HepG2 (cell line): ENCODE results near the gene GTF2H3. TPM values are rescaled to one million over a fixed set of nuclear protein-coding genes. Genes with fewer than 3 reads are reported as not detected.

Experiments used
- ASH2L ChIP-seq: fragments of 300-600, 200-600 bp; sonication (generic); IDR thresholded peaks from 2 replicates; pipeline ENCODE4 v1.7.0; 2017; ENCODE audit warnings: low read depth, mild to moderate bottlenecking, moderate library complexity, mixed read lengths, low read length; ENCODE audit not compliant: insufficient read length
- ATF7-NPFF ChIP-seq: sonication (generic); formaldehyde crosslinking; IDR thresholded peaks from 2 replicates; pipeline ENCODE4 v1.8.1; 2023; ENCODE audit warnings: mild to moderate bottlenecking, low read depth, missing genetic modification reagents, moderate library complexity
- BCL3 ChIP-seq: sonication (generic); formaldehyde crosslinking; IDR thresholded peaks from 2 replicates; pipeline ENCODE4 v1.5.1; 2020; ENCODE audit warnings: mild to moderate bottlenecking, missing genetic modification reagents, moderate library complexity
- CBX1 ChIP-seq: IDR thresholded peaks from one replicate; pipeline ENCODE4 v1.6.1; 2016; ENCODE audit warnings: antibody characterized with exemption, low read depth
- CREBL2 ChIP-seq: sonication (generic); formaldehyde crosslinking; IDR thresholded peaks from 2 replicates; pipeline ENCODE4 v1.8.1; 2023; ENCODE audit warnings: missing genetic modification reagents, mild to moderate bottlenecking, borderline replicate concordance
- GABPB1 ChIP-seq: IDR thresholded peaks from 2 replicates; pipeline ENCODE4 v1.6.1; 2016; ENCODE audit warnings: mild to moderate bottlenecking, missing genetic modification reagents, moderate library complexity, missing compliant biosample characterization
- KLF16 ChIP-seq, 2 experiments: sonication (generic) in 1 of 2; formaldehyde crosslinking in 1 of 2; IDR thresholded peaks; 2 replicates each; pipeline versions ENCODE4 v1.6.1 to v1.8.0; 2016 to 2023; ENCODE audit warnings: missing genetic modification reagents in 2 of 2, missing compliant biosample characterization in 1 of 2
- MLXIP ChIP-seq: sonication (generic); formaldehyde crosslinking; IDR thresholded peaks from 2 replicates; pipeline ENCODE4 v1.9.0; 2021; ENCODE audit warnings: missing genetic modification reagents, borderline replicate concordance
- PAWR ChIP-seq: sonication (generic); formaldehyde crosslinking; IDR thresholded peaks from 2 replicates; pipeline ENCODE4 v1.4.0; 2020; ENCODE audit warnings: missing genetic modification reagents, mild to moderate bottlenecking, borderline replicate concordance
- PAX8 ChIP-seq: sonication (generic); formaldehyde crosslinking; IDR thresholded peaks from 2 replicates; pipeline ENCODE4 v1.8.0; 2022; ENCODE audit warnings: mild to moderate bottlenecking, missing genetic modification reagents, borderline replicate concordance
- REXO4 ChIP-seq: sonication (generic); formaldehyde crosslinking; IDR thresholded peaks from 2 replicates; pipeline ENCODE4 v1.8.0; 2022; ENCODE audit warnings: missing genetic modification reagents, mild to moderate bottlenecking, borderline replicate concordance
- TEAD3 ChIP-seq: optimal IDR thresholded peaks from 2 replicates; pipeline ENCODE3; 2016; ENCODE audit warnings: borderline replicate concordance
- TRIM24 ChIP-seq: sonication (generic); formaldehyde crosslinking; IDR thresholded peaks from 2 replicates; pipeline ENCODE4 v1.8.0; 2022; ENCODE audit warnings: mild to moderate bottlenecking, missing genetic modification reagents
- ZFP36L1 ChIP-seq: sonication (generic); formaldehyde crosslinking; IDR thresholded peaks from 2 replicates; pipeline ENCODE4 v1.8.0; 2022; ENCODE audit warnings: mild to moderate bottlenecking, missing genetic modification reagents, moderate library complexity
- ZKSCAN8 ChIP-seq: IDR thresholded peaks from 2 replicates; pipeline ENCODE4 v1.6.1; 2016; ENCODE audit warnings: borderline replicate concordance, missing genetic modification reagents, missing compliant biosample characterization
- ZNF20 ChIP-seq: sonication (generic); formaldehyde crosslinking; IDR thresholded peaks from 2 replicates; pipeline ENCODE4 v1.4.0; 2020; ENCODE audit warnings: mild to moderate bottlenecking, moderate library complexity, missing genetic modification reagents
- ZNF30 ChIP-seq: sonication (generic); formaldehyde crosslinking; IDR thresholded peaks from 2 replicates; pipeline ENCODE4 v1.5.0; 2020; ENCODE audit warnings: mild to moderate bottlenecking, missing genetic modification reagents
- ZNF354B ChIP-seq: sonication (generic); formaldehyde crosslinking; IDR thresholded peaks from 2 replicates; pipeline ENCODE4 v1.8.0; 2022; ENCODE audit warnings: mild to moderate bottlenecking, missing genetic modification reagents
- ZNF790 ChIP-seq: sonication (generic); formaldehyde crosslinking; IDR thresholded peaks from 2 replicates; pipeline ENCODE4 v1.8.0; 2022; ENCODE audit warnings: missing genetic modification reagents, mild to moderate bottlenecking, borderline replicate concordance
- polyA plus RNA-seq, 8 experiments: library from polyadenylated mRNA; depleted of rRNA in 3 of 8; stranded (reverse) in 7 of 8; unstranded in 1 of 8; fragments of >200 nt; fragmentation: Illumina TruSeq in 4 of 8; extraction: Trizol in 4 of 8; gene quantifications; 2 replicates each; pipeline versions ENCODE4 v1.2.1 to v1.2.3, GENCODE V29; 2011 to 2016; ENCODE audit warnings: low read depth in 4 of 8, missing spikeins in 1 of 8, mixed read lengths in 1 of 8; ENCODE audit not compliant: insufficient read depth in 1 of 8
- total RNA-seq, 5 experiments: library from RNA; depleted of rRNA; stranded (reverse); fragments of >200 nt; fragmentation: Illumina TruSeq; extraction: Trizol; gene quantifications; 2 replicates each; pipeline ENCODE4 v1.2.3, GENCODE V29; 2016; ENCODE audit warnings: low read depth in 1 of 5
- TF ChIP-seq, protein P1 (sequence below): sonication (generic); formaldehyde crosslinking; conservative IDR thresholded peaks from 2 replicates; pipeline ENCODE4 v1.4.0; 2020; ENCODE audit warnings: missing genetic modification reagents
- TF ChIP-seq, protein P2 (sequence below), 2 experiments: IDR thresholded peaks; 2 replicates each; pipeline ENCODE4 v1.6.1; 2011 to 2012; ENCODE audit warnings: low read length in 2 of 2, borderline replicate concordance in 1 of 2, low read depth in 1 of 2, mild to moderate bottlenecking in 1 of 2, moderate library complexity in 1 of 2

Gene GTF2H3
- total and polyA plus RNA-seq, 2 of the 13 experiments (the other 11 are each of a cell fraction or from before 2014, with no cell fraction given), result 35.8 to 58.8 TPM

DNA sequence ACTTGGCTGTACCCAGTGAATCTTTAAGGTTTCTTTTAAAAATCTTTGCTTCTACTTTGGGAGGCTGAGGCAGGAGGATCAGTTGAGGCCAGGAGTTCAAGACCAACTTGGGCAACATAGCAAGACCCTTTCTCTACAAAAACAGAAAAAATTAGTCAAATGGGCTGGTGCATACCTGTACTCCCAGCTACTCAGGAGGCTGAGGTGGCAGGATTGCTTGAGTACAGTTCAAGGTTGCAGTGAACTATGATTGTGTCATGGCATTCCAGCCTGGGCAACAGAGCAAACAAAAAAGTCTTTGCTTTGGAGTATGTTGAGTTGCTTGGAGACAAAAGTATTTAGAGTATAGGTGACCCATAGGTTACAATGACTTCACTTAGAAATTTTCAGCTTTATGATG is 37.9 kb upstream of the GTF2H3 start (continued):
- peak; percentile 63 for TF ChIP-seq ASH2L
- no peak for TF ChIP-seq ZKSCAN8 (CRISPR knock-in tag)
- no peak for TF ChIP-seq BCL3 (CRISPR knock-in tag)
- no peak for TF ChIP-seq ZNF30 (CRISPR knock-in tag)
- no peak for TF ChIP-seq CREBL2 (CRISPR knock-in tag)
- no peak for TF ChIP-seq REXO4 (CRISPR knock-in tag)
- TF ChIP-seq TRIM24 (CRISPR knock-in tag), result no peak
- TF ChIP-seq ZFP36L1 (CRISPR knock-in tag), result no peak
- TF ChIP-seq PAWR (CRISPR knock-in tag), result no peak
- TF ChIP-seq KLF16 (CRISPR knock-in tag; IDR thresholded peaks at IDR 0.05), result peak in 1 of 2 experiments; percentile 65; a peak in 2 of 4 replicates
- TF ChIP-seq ATF7-NPFF (CRISPR knock-in tag), result no peak
- no peak for TF ChIP-seq ZNF790 (CRISPR knock-in tag)
- no peak for TF ChIP-seq ZNF354B (CRISPR knock-in tag)
- TF ChIP-seq, protein P1, sequence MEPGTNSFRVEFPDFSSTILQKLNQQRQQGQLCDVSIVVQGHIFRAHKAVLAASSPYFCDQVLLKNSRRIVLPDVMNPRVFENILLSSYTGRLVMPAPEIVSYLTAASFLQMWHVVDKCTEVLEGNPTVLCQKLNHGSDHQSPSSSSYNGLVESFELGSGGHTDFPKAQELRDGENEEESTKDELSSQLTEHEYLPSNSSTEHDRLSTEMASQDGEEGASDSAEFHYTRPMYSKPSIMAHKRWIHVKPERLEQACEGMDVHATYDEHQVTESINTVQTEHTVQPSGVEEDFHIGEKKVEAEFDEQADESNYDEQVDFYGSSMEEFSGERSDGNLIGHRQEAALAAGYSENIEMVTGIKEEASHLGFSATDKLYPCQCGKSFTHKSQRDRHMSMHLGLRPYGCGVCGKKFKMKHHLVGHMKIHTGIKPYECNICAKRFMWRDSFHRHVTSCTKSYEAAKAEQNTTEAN (CRISPR knock-in tag), result no peak
- TF ChIP-seq PAX8 (CRISPR knock-in tag), result no peak
- no peak for TF ChIP-seq MLXIP (CRISPR knock-in tag)
- TF ChIP-seq, protein P2, sequence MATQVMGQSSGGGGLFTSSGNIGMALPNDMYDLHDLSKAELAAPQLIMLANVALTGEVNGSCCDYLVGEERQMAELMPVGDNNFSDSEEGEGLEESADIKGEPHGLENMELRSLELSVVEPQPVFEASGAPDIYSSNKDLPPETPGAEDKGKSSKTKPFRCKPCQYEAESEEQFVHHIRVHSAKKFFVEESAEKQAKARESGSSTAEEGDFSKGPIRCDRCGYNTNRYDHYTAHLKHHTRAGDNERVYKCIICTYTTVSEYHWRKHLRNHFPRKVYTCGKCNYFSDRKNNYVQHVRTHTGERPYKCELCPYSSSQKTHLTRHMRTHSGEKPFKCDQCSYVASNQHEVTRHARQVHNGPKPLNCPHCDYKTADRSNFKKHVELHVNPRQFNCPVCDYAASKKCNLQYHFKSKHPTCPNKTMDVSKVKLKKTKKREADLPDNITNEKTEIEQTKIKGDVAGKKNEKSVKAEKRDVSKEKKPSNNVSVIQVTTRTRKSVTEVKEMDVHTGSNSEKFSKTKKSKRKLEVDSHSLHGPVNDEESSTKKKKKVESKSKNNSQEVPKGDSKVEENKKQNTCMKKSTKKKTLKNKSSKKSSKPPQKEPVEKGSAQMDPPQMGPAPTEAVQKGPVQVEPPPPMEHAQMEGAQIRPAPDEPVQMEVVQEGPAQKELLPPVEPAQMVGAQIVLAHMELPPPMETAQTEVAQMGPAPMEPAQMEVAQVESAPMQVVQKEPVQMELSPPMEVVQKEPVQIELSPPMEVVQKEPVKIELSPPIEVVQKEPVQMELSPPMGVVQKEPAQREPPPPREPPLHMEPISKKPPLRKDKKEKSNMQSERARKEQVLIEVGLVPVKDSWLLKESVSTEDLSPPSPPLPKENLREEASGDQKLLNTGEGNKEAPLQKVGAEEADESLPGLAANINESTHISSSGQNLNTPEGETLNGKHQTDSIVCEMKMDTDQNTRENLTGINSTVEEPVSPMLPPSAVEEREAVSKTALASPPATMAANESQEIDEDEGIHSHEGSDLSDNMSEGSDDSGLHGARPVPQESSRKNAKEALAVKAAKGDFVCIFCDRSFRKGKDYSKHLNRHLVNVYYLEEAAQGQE (IDR thresholded peaks at IDR 0.05; ENCODE audit: borderline replicate concordance in 1 of 2, low read depth in 1 of 2, low read length in 2 of 2), result 0 out of 4 replicates have a peak, but pooled peaks of 1 of the 2 experiments have one; percentile 37
- no peak for TF ChIP-seq CBX1
- peak; percentile 98 for TF ChIP-seq TEAD3 (CRISPR knock-in tag)
- TF ChIP-seq GABPB1, result peak; percentile 47
- no peak for TF ChIP-seq ZNF20 (CRISPR knock-in tag)
